Activated CD4-positive, alpha-beta T cell treated with anti-CD3 and anti-CD28 coated beads, Interleukin-2, amount 50 U/mL, for 16 hours (primary cell): ENCODE data around the gene SPRN.
"Not testable (repeated sequence)": the region's sequence is repeated elsewhere in the genome, so short reads cannot be mapped to it uniquely, and the experiment has no call there.

Source experiments
- DNase-seq: peaks from one replicate; pipeline ENCODE4 v3.0.0-alpha.2; 2020

The SPRN gene

GRCh38 chr10:133405272-133405671 is 19.2 kb downstream of the SPRN start:
- no peak for DNase-seq

- DNase-seq: no peak
Measured at GRCh38 chr10:133403784-133404183, 20.6 kb downstream of the SPRN start.

- no peak for DNase-seq
Measured at GRCh38 chr10:133403359-133403758, 21.1 kb downstream of the SPRN start.

GRCh38 chr10:133401981-133402725 is 22.3 kb downstream of the SPRN start:
- no peak for DNase-seq

- no peak for DNase-seq
Measured at GRCh38 chr10:133401500-133401899, 22.9 kb downstream of the SPRN start.

DNA sequence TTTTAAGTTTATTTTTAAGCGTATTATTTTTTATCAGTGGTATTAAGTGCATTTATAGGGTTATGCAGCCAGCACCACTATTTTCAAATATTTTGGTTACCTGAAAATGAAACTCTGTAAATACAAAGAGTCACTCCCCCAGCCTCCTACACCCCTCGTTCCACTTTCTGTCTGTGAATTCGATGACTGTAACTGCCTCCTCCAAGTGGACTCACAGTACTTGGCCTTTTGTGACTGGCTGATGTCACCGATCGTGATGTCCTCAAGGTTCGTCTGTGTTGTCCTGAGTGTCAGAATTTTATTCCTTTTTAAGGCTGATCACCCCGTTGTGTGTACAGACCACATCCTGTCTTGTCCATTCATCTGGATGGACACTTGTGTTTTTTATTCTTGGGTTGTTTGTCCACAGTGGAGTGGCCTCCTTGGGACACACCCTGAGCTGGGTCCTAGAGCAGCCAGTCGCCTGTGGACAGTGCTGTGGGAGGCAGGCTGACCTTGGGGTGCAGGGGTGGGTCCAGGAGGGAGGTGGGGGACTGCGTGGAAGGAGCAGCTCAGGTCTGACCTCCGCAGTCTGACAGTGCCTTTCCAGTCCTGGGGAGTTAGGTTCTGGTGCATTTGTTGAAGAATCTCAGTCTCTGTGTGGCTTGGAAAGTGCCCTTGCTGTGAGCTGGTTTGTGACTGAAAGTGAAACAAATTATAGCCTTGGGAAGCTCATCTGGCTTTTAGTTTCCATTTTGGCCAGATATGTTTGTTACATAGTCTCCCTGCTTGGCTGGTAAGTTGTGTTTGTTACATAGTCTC is 23.6 kb downstream of the SPRN start:
- peak; percentile 49 for DNase-seq

GRCh38 chr10:133399123-133399601 is 25.3 kb downstream of the SPRN start:
- DNase-seq: no peak

GRCh38 chr10:133397938-133398337 is 26.5 kb downstream of the SPRN start:
- DNase-seq: no peak

- no peak for DNase-seq
Measured at GRCh38 chr10:133396035-133396624, 28.3 kb downstream of the SPRN start.

DNA sequence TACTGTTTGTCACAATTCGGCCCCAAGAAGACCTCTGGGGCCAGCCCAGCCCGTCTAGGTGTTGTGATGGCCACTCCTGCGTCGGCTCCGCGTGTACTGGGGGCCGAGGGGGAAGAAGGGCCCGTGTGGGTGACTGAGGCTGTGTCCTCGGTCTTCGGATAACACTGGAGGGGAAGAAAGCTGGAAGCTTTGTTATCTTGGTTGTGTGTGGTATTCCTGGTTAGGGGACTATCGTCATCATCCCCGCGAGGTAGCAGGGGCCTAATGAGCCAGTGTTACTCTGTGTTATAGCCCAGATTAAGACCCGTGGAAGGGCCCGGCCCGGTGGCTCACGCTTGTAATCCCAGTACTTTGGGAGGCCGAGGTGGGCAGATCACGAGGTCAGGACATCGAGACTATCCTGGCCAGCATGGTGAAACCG is 29.6 kb downstream of the SPRN start:
- no peak for DNase-seq

- DNase-seq: peak; percentile 97
Measured at GRCh38 chr10:133394064-133394663, 30.3 kb downstream of the SPRN start, which contains the start of gene MTG1. MTG1 (plus strand) TSS chr10:133394157; CDS start chr10:133394221, 64 bp downstream.

DNA sequence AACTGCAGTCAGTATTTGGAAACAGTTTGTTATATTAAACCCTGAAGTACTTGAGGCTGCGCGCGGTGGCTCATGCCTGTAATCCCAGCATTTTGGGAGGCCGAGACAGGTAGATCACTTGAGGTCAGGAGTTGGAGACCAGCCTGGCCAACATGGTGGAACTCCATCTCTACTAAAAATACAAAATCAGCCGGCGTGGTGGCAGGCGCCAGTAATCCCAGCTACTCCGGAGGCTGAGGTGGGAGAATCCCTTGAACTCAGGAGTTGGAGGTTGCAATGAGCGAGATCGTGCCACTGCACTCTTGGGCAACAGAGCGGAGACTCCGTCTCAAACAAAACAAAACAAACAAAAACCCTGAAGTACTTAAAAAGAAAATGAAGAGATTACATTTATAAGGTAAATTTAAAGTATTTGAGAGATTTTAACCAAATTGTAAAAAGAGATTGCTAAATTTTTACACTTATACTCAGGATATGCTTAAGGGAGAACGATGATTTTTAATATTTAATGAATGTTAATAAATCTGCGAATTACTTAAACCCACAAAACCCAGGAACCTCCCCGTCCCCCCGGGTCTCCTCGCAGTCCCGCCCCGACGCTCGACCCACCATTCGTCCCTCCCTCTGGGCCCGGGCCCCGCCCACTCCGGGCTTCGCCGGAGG is 30.9 kb downstream of the SPRN start:
- DNase-seq: no peak

GRCh38 chr10:133391761-133392518 is 32.5 kb downstream of the SPRN start:
- no peak for DNase-seq

- no peak for DNase-seq
Measured at GRCh38 chr10:133391249-133391635, 33.2 kb downstream of the SPRN start.

- no peak for DNase-seq
Measured at GRCh38 chr10:133390597-133391248, 33.7 kb downstream of the SPRN start.

DNA sequence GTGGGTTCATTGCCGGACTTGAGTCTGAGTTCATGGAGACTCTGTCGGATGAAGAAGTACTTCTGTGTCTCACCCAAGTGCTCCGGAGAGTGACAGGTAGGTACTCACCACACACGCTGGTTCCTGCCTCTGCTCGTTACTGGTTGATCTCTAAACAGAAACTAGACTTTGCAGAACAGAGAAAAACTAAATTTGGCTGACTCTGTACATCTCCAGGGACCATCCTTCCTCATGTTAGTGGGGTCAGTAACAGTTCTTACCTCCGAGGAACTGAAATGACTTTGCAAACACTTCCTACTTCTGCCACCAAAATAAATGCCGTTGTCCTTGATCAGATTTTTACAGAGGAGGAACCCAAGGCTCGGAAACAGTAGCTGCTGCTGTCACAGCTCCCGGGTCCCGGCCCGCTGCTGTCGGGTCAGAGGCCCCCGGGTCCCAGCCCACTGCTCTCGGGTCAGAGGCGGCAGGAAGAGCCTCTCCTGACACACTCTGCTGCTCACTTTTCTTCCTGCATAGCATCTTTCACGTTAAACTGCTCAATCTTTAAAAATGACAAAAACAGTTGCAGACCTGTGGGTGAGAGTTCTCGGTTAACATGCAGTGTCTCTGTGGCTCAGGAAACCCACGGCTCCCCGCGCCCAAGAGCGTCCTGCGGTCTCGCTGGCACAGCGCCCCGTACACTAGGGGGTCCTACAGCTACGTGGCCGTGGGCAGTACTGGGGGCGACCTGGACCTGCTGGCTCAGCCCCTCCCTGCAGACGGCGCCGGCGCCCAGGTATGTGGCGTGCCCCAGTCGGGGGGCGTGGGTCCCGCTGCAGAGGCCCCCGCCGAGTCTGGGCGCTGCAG is 35.2 kb downstream of the SPRN start:
- DNase-seq: peak; percentile 56

DNA sequence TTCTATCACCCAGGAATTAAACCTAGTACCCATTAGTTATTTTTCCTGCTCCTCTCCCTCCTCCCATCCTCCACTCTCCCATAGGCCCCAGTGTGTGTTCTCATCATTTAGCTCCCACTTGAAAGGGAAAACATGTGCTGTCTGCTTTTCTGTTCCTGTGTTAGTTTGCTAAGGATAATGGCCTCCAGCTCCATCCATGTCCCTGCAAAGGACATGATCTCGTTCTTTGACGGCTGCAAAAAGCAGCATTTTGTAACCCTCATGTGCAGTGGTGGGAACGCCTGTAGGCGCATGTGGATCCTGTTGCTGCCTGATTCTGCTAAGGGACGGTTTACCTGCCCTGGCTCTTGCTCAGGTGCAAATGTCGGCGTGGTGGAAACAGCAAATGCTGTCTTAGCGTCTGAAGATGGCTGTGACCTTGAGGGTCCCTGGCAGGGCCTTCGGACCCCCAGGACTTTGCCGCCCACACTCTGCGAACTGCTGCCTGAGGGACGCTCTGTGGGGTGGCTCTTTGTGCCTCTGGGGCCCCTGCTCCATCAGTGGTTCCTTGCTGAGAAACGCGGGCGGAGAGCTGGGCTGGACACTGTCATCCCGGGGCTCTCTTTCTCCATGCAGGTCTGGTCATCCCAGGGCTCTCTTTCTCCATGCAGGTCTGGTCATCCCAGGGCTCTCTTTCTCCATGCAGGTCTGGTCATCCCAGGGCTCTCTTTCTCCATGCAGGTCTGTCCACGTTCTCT is 36.0 kb downstream of the SPRN start:
- no peak for DNase-seq

- not testable (repeated sequence) for DNase-seq
Measured at GRCh38 chr10:133386951-133387350, 37.5 kb downstream of the SPRN start.

DNA sequence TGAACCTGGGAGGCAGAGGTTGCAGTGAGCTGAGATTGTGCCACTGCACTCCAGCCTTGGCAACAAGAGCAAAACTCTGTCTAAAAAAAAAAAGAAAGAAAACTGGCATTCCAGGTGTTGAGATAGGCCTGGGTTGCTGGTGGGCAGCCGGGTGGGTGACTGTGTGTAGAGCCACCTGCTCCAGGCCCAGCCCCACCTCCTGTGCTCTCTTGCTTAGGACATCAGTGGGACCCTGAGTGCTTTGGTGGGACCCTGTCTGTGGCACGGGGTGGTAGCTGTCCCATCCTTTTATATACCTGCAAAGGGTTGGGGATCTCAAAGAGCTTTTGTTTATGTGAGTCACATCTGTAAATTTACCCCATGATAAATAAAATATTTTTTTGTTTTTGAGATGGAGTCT is 39.2 kb downstream of the SPRN start:
- DNase-seq: no peak

DNA sequence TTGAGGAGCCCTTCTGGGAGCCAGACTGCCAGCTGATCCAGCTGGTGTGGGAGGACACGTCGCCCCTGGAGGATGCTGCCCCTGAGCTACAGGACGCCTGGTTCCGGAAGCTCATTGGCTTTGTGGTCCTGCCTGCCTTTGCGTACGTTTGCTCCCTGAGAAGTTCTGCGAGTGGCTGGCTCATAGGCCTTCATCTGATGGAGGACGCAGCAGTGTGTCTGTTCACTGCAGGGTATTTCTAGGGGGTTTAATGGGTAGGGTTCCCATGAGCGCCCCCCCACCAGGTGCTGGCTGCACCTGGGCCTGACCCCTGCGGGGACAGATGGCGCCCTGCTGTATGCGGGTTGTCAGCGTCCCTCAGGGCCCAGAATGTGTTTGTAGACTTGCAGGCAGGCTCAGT is 40.4 kb downstream of the SPRN start:
- no peak for DNase-seq
